Measurements from ENCODE around the gene FAM131A. TPM values are rescaled to one million over a fixed set of nuclear protein-coding genes. Genes with fewer than 3 reads are reported as not detected.
A peak's percentile ranks its signal among the peaks of the same experiment; 100 is the strongest.
"Not testable (repeated sequence)": the region's sequence is repeated elsewhere in the genome, so short reads cannot be mapped to it uniquely, and the experiment has no call there.

FAM131A gene
- total RNA-seq, 1 donor = 9.8 TPM

DNA sequence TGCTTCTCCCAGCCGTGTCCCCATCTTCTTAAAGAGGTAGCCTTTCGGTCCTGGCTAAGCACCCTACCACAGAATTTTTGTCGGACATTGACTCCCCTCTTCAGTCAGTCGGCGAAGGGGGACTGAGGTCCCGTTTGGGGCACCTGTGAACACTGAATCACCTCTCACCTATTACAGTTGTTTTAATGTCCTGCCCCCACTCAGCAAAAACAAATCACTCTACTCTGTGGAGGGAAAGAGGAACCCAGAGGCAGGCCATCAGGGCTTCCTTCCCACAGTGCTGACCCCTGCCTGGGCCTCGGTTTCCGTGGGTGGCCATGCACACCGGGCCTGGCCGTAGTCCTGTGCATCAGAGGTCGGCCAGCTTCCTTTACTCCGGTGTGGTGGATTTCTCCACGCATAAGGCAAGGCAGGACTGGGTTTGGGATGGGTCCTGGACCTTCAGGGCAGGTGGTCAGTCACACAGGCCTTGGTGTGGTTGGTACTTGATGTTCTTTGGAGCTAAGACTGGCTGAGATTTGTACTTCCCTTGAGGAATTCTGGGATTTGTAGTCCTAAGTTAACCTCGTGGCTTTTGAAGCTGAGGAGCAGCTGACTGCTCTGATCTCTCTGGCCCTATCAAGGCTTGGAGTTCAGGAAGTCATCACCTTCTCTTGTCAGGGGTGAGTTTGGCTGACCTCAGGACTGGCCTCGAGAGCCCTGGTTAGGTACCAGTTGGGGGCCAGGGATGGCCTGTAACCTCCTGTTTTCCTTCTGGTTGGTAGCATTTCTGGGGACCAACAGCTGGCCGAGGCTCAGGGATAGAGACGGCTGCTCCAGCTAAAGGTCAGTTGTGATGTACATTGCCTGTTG lies 627 bp upstream of the FAM131A start:
- Histone ChIP-seq H3K9me3 (ENCODE audit: low read depth, low read length) (no peaks in the 10 kb centered on the region), H3K27me3 (ENCODE audit: insufficient read depth, low read length) (no peaks in the 10 kb centered on the region), H3K4me3 (ENCODE audit: insufficient read depth, low read length) (peak overlapping the region; percentile 77), H3K4me1 (ENCODE audit: insufficient read depth, low read length) (peaks cover 61% of the 10 kb centered on the region), H3K4me2 (ENCODE audit: insufficient read depth, low read length) (peak overlapping the region; percentile 94), H4K20me1 (ENCODE audit: insufficient read depth, low read length) (peaks cover 33% of the 10 kb centered on the region), H3K27ac (ENCODE audit: low read depth, low read length) (peak overlapping the region; percentile 97), H3K79me2 (ENCODE audit: insufficient read depth, low read length) (peaks cover 64% of the 10 kb centered on the region), H3K36me3 (ENCODE audit: insufficient read depth, low read length) (peaks cover 43% of the 10 kb centered on the region), H2AFZ (ENCODE audit: low read length) (no peak overlapping the region)
- DNase-seq (ENCODE audit: insufficient read length, low spot score, missing footprints) = peak; percentile 95
- no peak for TF ChIP-seq CTCF (IDR thresholded peaks at IDR 0.05; ENCODE audit: extremely low read depth, low read depth, low read length)

- Histone ChIP-seq H3K79me2 (ENCODE audit: insufficient read depth, low read length) (peaks cover 53% of the 10 kb centered on the region), H3K4me3 (ENCODE audit: insufficient read depth, low read length) (peak overlapping the region; percentile 59)
Measured at GRCh38 chr3:184337981-184338380, 581 bp downstream of the FAM131A start.

GRCh38 chr3:184338511-184338945 lies 1.1 kb downstream of the FAM131A start:
- no peak for TF ChIP-seq CTCF (IDR thresholded peaks at IDR 0.05; ENCODE audit: extremely low read depth, low read depth, low read length)
- Histone ChIP-seq H3K4me1 (ENCODE audit: insufficient read depth, low read length) (peaks cover 45% of the 10 kb centered on the region), H3K79me2 (ENCODE audit: insufficient read depth, low read length) (peaks cover 47% of the 10 kb centered on the region), H2AFZ (ENCODE audit: low read length) (peak overlapping the region; percentile 46), H4K20me1 (ENCODE audit: insufficient read depth, low read length) (peaks cover 22% of the 10 kb centered on the region), H3K27me3 (ENCODE audit: insufficient read depth, low read length) (no peaks in the 10 kb centered on the region), H3K4me3 (ENCODE audit: insufficient read depth, low read length) (peak overlapping the region; percentile 59), H3K27ac (ENCODE audit: low read depth, low read length) (peak overlapping the region; percentile 97), H3K4me2 (ENCODE audit: insufficient read depth, low read length) (peak overlapping the region; percentile 94), H3K9me3 (ENCODE audit: low read depth, low read length) (no peaks in the 10 kb centered on the region), H3K36me3 (ENCODE audit: insufficient read depth, low read length) (peaks cover 37% of the 10 kb centered on the region)
- DNase-seq (ENCODE audit: insufficient read length, low spot score, missing footprints) = peak; percentile 96

More at GRCh38 chr3:184337981-184338380, 581 bp downstream of the FAM131A start:
- no peak for TF ChIP-seq CTCF (IDR thresholded peaks at IDR 0.05; ENCODE audit: extremely low read depth, low read depth, low read length)
- Histone ChIP-seq H3K4me2 (ENCODE audit: insufficient read depth, low read length) (peak overlapping the region; percentile 94), H2AFZ (ENCODE audit: low read length) (peak overlapping the region; percentile 45), H3K27me3 (ENCODE audit: insufficient read depth, low read length) (no peaks in the 10 kb centered on the region), H3K9me3 (ENCODE audit: low read depth, low read length) (no peaks in the 10 kb centered on the region), H3K36me3 (ENCODE audit: insufficient read depth, low read length) (peaks cover 39% of the 10 kb centered on the region), H3K4me1 (ENCODE audit: insufficient read depth, low read length) (peaks cover 49% of the 10 kb centered on the region), H3K27ac (ENCODE audit: low read depth, low read length) (peak overlapping the region; percentile 97), H4K20me1 (ENCODE audit: insufficient read depth, low read length) (peaks cover 25% of the 10 kb centered on the region)
- no peak for DNase-seq (ENCODE audit: insufficient read length, low spot score, missing footprints)

DNA sequence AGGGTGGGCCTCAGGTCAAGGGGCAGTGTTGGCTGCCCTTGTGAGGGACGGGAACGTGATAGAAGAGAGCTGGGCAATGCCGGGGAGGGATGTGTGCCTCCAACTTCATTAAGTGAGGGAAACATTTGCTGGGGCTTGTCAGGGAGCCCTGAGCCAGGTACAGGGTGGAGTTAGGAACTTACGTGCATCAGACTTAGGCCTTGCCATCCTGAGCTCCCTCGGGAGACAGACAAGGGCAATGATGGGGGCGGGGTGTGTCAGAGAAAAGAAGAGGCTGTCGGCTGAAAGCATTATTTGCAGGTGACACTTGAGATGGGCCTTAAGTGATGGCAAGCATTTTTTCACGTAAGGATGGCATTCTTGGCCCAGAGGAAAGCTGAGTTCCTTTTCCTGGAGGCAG lies 1.6 kb downstream of the FAM131A start:
- peaks cover 17% of the 10 kb centered on the region for H4K20me1 ChIP-seq (ENCODE audit: insufficient read depth, low read length)
- peak overlapping the region; percentile 59 for H3K4me3 ChIP-seq (ENCODE audit: insufficient read depth, low read length)
- H3K4me1 ChIP-seq (ENCODE audit: insufficient read depth, low read length) = peaks cover 45% of the 10 kb centered on the region
- no peaks in the 10 kb centered on the region for H3K9me3 ChIP-seq (ENCODE audit: low read depth, low read length)
- peak overlapping the region; percentile 97 for H3K27ac ChIP-seq (ENCODE audit: low read depth, low read length)
- H3K4me2 ChIP-seq (ENCODE audit: insufficient read depth, low read length) = peak overlapping the region; percentile 94
- H3K36me3 ChIP-seq (ENCODE audit: insufficient read depth, low read length) = peaks cover 32% of the 10 kb centered on the region
- peak overlapping the region; percentile 46 for H2AFZ ChIP-seq (ENCODE audit: low read length)
- H3K79me2 ChIP-seq (ENCODE audit: insufficient read depth, low read length) = peaks cover 43% of the 10 kb centered on the region
- no peak for DNase-seq (ENCODE audit: insufficient read length, low spot score, missing footprints)
- no peaks in the 10 kb centered on the region for H3K27me3 ChIP-seq (ENCODE audit: insufficient read depth, low read length)
- no peak for TF ChIP-seq CTCF (IDR thresholded peaks at IDR 0.05; ENCODE audit: extremely low read depth, low read depth, low read length)

DNA sequence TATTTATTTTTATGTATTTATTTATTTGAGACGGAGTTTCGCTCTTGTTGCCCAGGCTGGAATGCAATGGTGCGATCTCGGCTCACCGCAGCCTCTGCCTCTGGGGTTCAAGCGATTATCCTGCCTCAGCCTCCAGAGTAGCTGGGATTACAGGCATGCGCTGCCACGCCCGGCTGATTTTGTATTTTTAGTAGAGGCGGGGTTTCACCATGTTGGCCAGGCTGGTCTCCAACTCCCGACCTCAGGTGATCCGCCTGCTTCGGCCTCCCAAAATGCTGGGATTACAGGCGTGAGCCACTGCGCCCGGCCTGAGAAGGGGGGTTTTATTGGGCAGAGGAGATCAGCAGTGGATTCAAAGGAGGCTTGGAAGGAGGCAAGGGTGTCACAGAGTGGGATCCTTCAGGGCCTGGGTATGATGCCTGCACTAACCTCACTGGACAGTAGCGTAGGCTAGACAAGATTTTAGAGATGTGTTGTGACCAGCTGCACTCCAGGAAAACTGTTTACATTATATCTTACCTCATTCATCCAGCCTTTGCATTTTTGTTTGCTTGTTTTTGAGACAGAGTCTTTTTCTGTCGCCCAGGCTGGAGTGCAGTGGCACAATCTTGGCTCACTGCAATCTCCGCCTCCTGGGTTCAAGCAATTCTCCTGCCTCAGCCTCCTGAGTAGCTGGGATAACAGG lies 2.2 kb downstream of the FAM131A start:
- peaks cover 16% of the 10 kb centered on the region for H4K20me1 ChIP-seq (ENCODE audit: insufficient read depth, low read length)
- H3K4me1 ChIP-seq (ENCODE audit: insufficient read depth, low read length) = peaks cover 42% of the 10 kb centered on the region
- DNase-seq (ENCODE audit: insufficient read length, low spot score, missing footprints); H3K4me2 ChIP-seq (ENCODE audit: insufficient read depth, low read length); H3K4me3 ChIP-seq (ENCODE audit: insufficient read depth, low read length); H3K9me3 ChIP-seq (ENCODE audit: low read depth, low read length); H3K27ac ChIP-seq (ENCODE audit: low read depth, low read length); H2AFZ ChIP-seq (ENCODE audit: low read length); H3K27me3 ChIP-seq (ENCODE audit: insufficient read depth, low read length): not testable (repeated sequence)
- peaks cover 42% of the 10 kb centered on the region for H3K79me2 ChIP-seq (ENCODE audit: insufficient read depth, low read length)
- H3K36me3 ChIP-seq (ENCODE audit: insufficient read depth, low read length) = peaks cover 31% of the 10 kb centered on the region

Measured in osteoblast (primary cell).